Activated B cell treated with CpG ODN at 0.5 μM for 24 hours (primary cell): Measurements from ENCODE around the gene APBB2. TPM values are rescaled to one million over a fixed set of nuclear protein-coding genes. Genes with fewer than 3 reads are reported as not detected.

Source experiments
- ATAC-seq: fragments of 200-7000 bp; cut with Tn5 transposase; one replicate; pipeline ENCODE4 v1.10.0; 2021; ENCODE audit warnings: low read depth, mild to moderate bottlenecking, moderate library complexity
- CTCF ChIA-PET: fragments of 350-600 bp; sonication (Branson Sonifier 250); formaldehyde crosslinking; loops from one replicate; lab custom pipeline; 2021; ENCODE audit warnings: antibody characterized with exemption; lab: Charles Lee
- POLR2A ChIA-PET: fragments of 350-600 bp; sonication (Branson Sonifier 250); formaldehyde crosslinking; loops from one replicate; lab custom pipeline; 2021; ENCODE audit warnings: antibody characterized with exemption; lab: Charles Lee
- DNase-seq: peaks from one replicate; pipeline ENCODE4 v3.0.0; 2022
- H3K27ac Mint-ChIP-seq: one replicate; pipeline ENCODE4 v1.8.0; 2020; ENCODE audit warnings: mixed read lengths
- H3K27me3 Mint-ChIP-seq: one replicate; pipeline ENCODE4 v1.8.0; 2021; ENCODE audit warnings: mixed read lengths
- H3K36me3 Mint-ChIP-seq: one replicate; pipeline ENCODE4 v1.8.0; 2021; ENCODE audit warnings: low read depth, mixed read lengths
- H3K4me1 Mint-ChIP-seq: one replicate; pipeline ENCODE4 v1.8.0; 2021; ENCODE audit warnings: mixed read lengths
- H3K4me3 Mint-ChIP-seq: one replicate; pipeline ENCODE4 v1.8.0; 2020; ENCODE audit warnings: mild to moderate bottlenecking, mixed read lengths
- H3K9me3 Mint-ChIP-seq: one replicate; pipeline ENCODE4 v1.8.0; 2020; ENCODE audit warnings: mixed read lengths
- intact Hi-C: fragments of 100-400 bp; cut with micrococcal nuclease; formaldehyde crosslinking; loops from one replicate; pipeline ENCODE4 v1.15.1; 2024
- total RNA-seq: library from RNA; stranded (reverse); gene quantifications from 2 replicates; pipeline ENCODE4 v1.2.3, GENCODE V29; 2022
- TF ChIP-seq, protein P1 (sequence below): fragments of 200-600 bp; IDR thresholded peaks from one replicate; pipeline ENCODE4 v1.8.0; 2022; ENCODE audit warnings: antibody characterized with exemption, mild to moderate bottlenecking

The APBB2 gene
- total RNA-seq, 1 donor from 2014 or later, result 3.7 TPM

DNA sequence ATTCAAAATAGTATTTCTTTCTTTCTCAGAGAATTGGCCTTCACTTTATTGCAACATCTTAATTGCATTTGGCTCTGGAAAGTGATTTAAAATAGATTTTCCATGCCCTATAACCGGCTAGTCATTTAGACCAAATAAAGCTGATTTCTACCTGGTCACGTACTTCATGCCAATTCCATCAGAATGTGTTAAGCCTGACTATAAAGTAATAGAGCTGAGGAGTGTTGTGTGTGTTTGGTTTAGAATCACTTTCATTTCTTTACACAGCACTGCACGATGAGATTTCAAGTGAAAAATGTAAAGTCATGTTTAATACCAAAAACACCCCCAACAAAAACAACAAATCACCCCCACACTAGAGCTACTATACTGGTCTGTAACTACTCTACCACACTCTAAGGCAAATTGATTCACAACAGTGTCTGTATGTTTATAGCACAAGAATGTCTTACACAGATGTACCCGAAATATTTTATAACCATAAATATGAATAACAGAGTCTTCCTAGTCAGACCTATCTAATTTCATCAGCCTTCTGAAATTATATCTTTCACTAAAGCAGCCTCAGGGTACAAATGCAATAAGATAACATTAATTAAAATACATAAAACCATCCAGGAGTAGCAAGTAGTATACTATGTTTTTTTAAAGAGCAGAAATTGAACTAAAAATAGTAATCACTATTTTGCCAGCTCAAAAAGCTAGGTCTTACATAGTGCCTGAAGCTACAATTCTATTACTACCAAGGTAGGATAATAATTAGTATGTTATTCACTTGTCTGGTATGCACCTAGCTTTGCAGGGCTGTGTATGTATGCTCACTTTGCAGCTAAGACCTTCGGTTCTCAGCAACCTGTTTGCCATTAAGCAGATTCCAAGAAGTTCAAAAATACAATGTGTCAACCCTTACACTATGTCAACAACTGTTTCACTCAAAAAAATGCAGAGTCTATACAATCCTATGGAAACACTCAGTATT, 28.4 kb downstream of the APBB2 start:
- Mint-ChIP-seq H3K27ac (no peak overlapping the region), H3K27me3 (no peaks in the 10 kb centered on the region), H3K4me3 (no peak overlapping the region), H3K9me3 (peaks cover 2% of the 10 kb centered on the region), H3K36me3 (no peaks in the 10 kb centered on the region), H3K4me1 (no peaks in the 10 kb centered on the region)
- no peak for DNase-seq
- intact Hi-C loops, result no loop called here
- ChIA-PET POLR2A (no interaction called here), CTCF (no interaction called here)
- ATAC-seq, result no peak
- TF ChIP-seq, protein P1, sequence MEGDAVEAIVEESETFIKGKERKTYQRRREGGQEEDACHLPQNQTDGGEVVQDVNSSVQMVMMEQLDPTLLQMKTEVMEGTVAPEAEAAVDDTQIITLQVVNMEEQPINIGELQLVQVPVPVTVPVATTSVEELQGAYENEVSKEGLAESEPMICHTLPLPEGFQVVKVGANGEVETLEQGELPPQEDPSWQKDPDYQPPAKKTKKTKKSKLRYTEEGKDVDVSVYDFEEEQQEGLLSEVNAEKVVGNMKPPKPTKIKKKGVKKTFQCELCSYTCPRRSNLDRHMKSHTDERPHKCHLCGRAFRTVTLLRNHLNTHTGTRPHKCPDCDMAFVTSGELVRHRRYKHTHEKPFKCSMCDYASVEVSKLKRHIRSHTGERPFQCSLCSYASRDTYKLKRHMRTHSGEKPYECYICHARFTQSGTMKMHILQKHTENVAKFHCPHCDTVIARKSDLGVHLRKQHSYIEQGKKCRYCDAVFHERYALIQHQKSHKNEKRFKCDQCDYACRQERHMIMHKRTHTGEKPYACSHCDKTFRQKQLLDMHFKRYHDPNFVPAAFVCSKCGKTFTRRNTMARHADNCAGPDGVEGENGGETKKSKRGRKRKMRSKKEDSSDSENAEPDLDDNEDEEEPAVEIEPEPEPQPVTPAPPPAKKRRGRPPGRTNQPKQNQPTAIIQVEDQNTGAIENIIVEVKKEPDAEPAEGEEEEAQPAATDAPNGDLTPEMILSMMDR, result no peak

DNA sequence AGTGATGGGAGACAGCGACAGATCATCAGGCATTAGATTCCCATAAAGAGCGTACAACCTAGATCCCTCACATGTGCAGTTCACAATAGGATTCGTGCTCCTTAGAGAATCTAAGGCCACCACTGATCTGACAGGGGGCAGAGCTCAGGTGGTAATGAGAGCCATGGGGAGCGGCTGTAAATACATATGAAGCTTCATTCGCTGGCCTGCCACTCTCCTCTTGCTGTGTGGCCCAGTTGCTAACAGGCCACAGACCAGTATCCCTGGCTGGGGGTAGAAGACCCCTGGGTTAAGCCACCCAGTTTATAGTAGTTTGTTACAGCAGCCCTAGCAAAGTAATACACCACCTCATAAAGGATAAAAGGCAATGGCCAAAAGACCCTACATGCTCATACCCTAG, 30.3 kb downstream of the APBB2 start:
- Mint-ChIP-seq H3K4me1 (no peaks in the 10 kb centered on the region), H3K27me3 (no peaks in the 10 kb centered on the region), H3K4me3 (no peak overlapping the region), H3K9me3 (peaks cover 2% of the 10 kb centered on the region), H3K27ac (no peak overlapping the region), H3K36me3 (no peaks in the 10 kb centered on the region)
- intact Hi-C loops, result no loop called here
- DNase-seq, result no peak
- ChIA-PET CTCF (no interaction called here), POLR2A (no interaction called here)
- TF ChIP-seq, protein P1, result no peak
- ATAC-seq, result no peak

GRCh38 chr4:41183021-41183553, 31.3 kb downstream of the APBB2 start:
- ChIA-PET POLR2A (no interaction called here), CTCF (no interaction called here)
- TF ChIP-seq, protein P1, result no peak
- Mint-ChIP-seq H3K36me3 (no peaks in the 10 kb centered on the region), H3K27me3 (no peaks in the 10 kb centered on the region), H3K9me3 (peaks cover 2% of the 10 kb centered on the region), H3K4me1 (no peaks in the 10 kb centered on the region), H3K27ac (no peak overlapping the region), H3K4me3 (no peak overlapping the region)
- no peak for DNase-seq
- ATAC-seq, result no peak
- intact Hi-C loops, result no loop called here

DNA sequence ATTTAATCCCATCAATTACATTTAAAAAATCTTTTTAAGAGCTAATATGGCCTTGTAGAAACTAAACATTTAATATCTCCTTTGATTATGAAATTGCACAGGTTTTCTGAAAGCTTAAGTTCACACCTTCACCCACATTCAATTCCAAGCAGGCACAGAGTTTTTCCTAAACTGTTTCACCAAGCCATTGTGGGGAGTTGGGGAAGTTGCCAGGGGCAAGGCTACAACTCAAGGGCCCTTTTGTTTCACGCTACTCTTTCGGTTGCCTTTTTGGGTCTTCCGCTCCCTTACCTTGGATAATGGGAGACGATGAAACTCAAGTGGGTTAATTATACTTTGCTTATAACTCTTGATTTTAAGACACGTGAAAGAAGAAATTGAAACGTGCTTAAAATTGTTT, 33.3 kb downstream of the APBB2 start:
- Mint-ChIP-seq H3K36me3 (no peaks in the 10 kb centered on the region), H3K9me3 (peaks cover 2% of the 10 kb centered on the region), H3K27ac (no peak overlapping the region), H3K4me3 (no peak overlapping the region), H3K27me3 (peaks cover 4% of the 10 kb centered on the region), H3K4me1 (no peaks in the 10 kb centered on the region)
- DNase-seq (no peak), ATAC-seq (no peak)
- ChIA-PET POLR2A (no interaction called here), CTCF (no interaction called here)
- intact Hi-C loops, result no loop called here
- TF ChIP-seq, protein P1, result no peak

DNA sequence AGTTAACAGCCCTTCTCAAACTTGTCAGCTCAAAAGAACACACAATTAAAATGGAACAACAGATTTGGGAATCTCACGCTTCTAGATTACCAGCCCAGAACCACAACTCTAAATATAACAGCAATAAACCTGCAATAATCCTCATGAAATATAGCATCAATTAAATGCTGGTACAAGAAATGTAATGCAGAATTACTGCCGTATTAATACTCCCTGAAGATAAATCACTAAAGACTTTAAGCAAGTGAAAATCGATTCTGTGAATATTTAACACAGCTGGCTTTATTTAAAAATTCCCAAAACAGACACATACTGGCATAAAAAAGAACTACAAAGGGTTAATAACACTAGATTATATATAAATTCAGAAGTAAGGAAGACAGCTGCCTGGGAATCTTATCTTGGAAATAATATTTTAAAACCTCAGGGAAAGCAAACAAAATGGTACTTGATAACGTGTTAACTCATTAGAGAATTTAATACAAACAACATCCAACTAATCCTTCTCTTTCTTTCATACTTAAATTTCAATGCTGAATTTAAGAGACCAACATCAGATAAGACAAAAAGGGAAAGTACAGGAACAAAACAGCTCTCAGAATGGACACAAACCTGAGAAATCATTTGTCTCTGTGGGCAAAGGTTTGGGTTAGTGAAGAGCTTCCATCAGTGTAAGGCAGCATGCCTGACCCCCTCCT, 34.7 kb downstream of the APBB2 start:
- TF ChIP-seq, protein P1, result no peak
- intact Hi-C loops, result no loop called here
- no peaks in the 10 kb centered on the region for H3K36me3 Mint-ChIP-seq
- H3K27me3 Mint-ChIP-seq, result peaks cover 4% of the 10 kb centered on the region
- DNase-seq (no peak), ATAC-seq (no peak)
- H3K4me1 Mint-ChIP-seq, result no peaks in the 10 kb centered on the region
- H3K4me3 Mint-ChIP-seq, result no peak overlapping the region
- no peak overlapping the region for H3K27ac Mint-ChIP-seq
- peaks cover 2% of the 10 kb centered on the region for H3K9me3 Mint-ChIP-seq
- CTCF ChIA-PET, result no interaction called here
- POLR2A ChIA-PET, result no interaction called here
